Caki2 (cell line): ENCODE results near the gene ITSN2. TPM values are rescaled to one million over a fixed set of nuclear protein-coding genes. Genes with fewer than 3 reads are reported as not detected.

ENCODE experiments used
- DNase-seq: peaks from one replicate; pipeline ENCODE4 v3.0.0-alpha.2; 2015; ENCODE audit warnings: low read depth
- in situ Hi-C: cut with HindIII; loops from 2 replicates; pipeline ENCODE4 v1.10.0; 2016; ENCODE audit warnings: low sequenced_read_pairs, low pct_unique_long_range_greater_than_20kb, mixed read lengths
- total RNA-seq: library from RNA; depleted of rRNA; stranded (reverse); fragments of >200 nt; shearing (Covaris generic); gene quantifications from 2 replicates; pipeline ENCODE4 v1.2.3, GENCODE V29; 2014; ENCODE audit warnings: low replicate concordance

ITSN2 gene
- total RNA-seq, 1 experiment from 2014 or later, result 14.7 TPM

- in situ Hi-C loops, result no loop called here
Measured at GRCh38 chr2:24297663-24298062, 62.7 kb downstream of the ITSN2 start.

GRCh38 chr2:24287171-24287570 lies 73.2 kb downstream of the ITSN2 start:
- in situ Hi-C loops, result no loop called here

More at GRCh38 chr2:24297663-24298062, 62.7 kb downstream of the ITSN2 start:
- no peak for DNase-seq

GRCh38 chr2:24285484-24286152 lies 74.7 kb downstream of the ITSN2 start:
- no peak for DNase-seq
- in situ Hi-C loops, result no loop called here

More at GRCh38 chr2:24287171-24287570, 73.2 kb downstream of the ITSN2 start:
- no peak for DNase-seq

- in situ Hi-C loops, result no loop called here
- no peak for DNase-seq
Measured at GRCh38 chr2:24280645-24281044, 79.7 kb downstream of the ITSN2 start.

- DNase-seq, result no peak
- in situ Hi-C loops, result no loop called here
Measured at GRCh38 chr2:24280161-24280560, 80.2 kb downstream of the ITSN2 start.

GRCh38 chr2:24276349-24276899 lies 83.9 kb downstream of the ITSN2 start:
- no peak for DNase-seq

GRCh38 chr2:24274809-24275208 lies 85.5 kb downstream of the ITSN2 start:
- in situ Hi-C loops, result no loop called here
- no peak for DNase-seq

More at GRCh38 chr2:24276349-24276899, 83.9 kb downstream of the ITSN2 start:
- in situ Hi-C loops, result no loop called here

GRCh38 chr2:24273598-24273997 lies 86.7 kb downstream of the ITSN2 start:
- in situ Hi-C loops, result no loop called here
- DNase-seq, result no peak

GRCh38 chr2:24272907-24273306 lies 87.4 kb downstream of the ITSN2 start:
- DNase-seq, result no peak
- in situ Hi-C loops, result no loop called here

GRCh38 chr2:24272161-24272802 lies 88.1 kb downstream of the ITSN2 start:
- in situ Hi-C loops, result no loop called here
- DNase-seq, result no peak

- peak; percentile 60 for DNase-seq
- in situ Hi-C loops, result no loop called here
Measured at GRCh38 chr2:24269265-24269664, 91.1 kb downstream of the ITSN2 start.

GRCh38 chr2:24265212-24265611 lies 95.1 kb downstream of the ITSN2 start:
- DNase-seq, result no peak
- in situ Hi-C loops, result no loop called here

- DNase-seq, result no peak
- in situ Hi-C loops, result no loop called here
Measured at GRCh38 chr2:24262421-24262970, 97.8 kb downstream of the ITSN2 start.

GRCh38 chr2:24261441-24261840 lies 98.9 kb downstream of the ITSN2 start:
- no peak for DNase-seq
- in situ Hi-C loops, result no loop called here

- DNase-seq, result no peak
- in situ Hi-C loops, result no loop called here
Measured at GRCh38 chr2:24259316-24259715, 101.0 kb downstream of the ITSN2 start.

GRCh38 chr2:24258718-24259117 lies 101.6 kb downstream of the ITSN2 start:
- in situ Hi-C loops, result no loop called here
- no peak for DNase-seq

GRCh38 chr2:24253303-24253919 lies 106.9 kb downstream of the ITSN2 start:
- in situ Hi-C loops, result no loop called here
- DNase-seq, result peak; percentile 30

- DNase-seq, result no peak
- in situ Hi-C loops, result no loop called here
Measured at GRCh38 chr2:24247592-24247991, 112.7 kb downstream of the ITSN2 start.

- in situ Hi-C loops, result no loop called here
Measured at GRCh38 chr2:24247164-24247563, 113.2 kb downstream of the ITSN2 start.

More at GRCh38 chr2:24247164-24247563, 113.2 kb downstream of the ITSN2 start:
- no peak for DNase-seq
